ENCODE data around the gene SLC27A2.

SLC27A2 gene

GRCh38 chr15:50192926-50193620 is 11.1 kb downstream of the SLC27A2 start:
- no peak for DNase-seq

GRCh38 chr15:50202003-50202402 is 20.0 kb downstream of the SLC27A2 start:
- no peak for DNase-seq

GRCh38 chr15:50206020-50206419 is 24.0 kb downstream of the SLC27A2 start:
- no peak for DNase-seq

GRCh38 chr15:50209809-50210208 is 27.8 kb downstream of the SLC27A2 start:
- no peak for DNase-seq

GRCh38 chr15:50210462-50211157 is 28.6 kb downstream of the SLC27A2 start:
- no peak for DNase-seq

GRCh38 chr15:50218291-50218690 is 36.3 kb downstream of the SLC27A2 start:
- DNase-seq = no peak

- DNase-seq = no peak
Measured at GRCh38 chr15:50218691-50219090, 36.7 kb downstream of the SLC27A2 start.

GRCh38 chr15:50219820-50220219 is 37.8 kb downstream of the SLC27A2 start:
- DNase-seq = no peak

- DNase-seq = no peak
Measured at GRCh38 chr15:50222181-50222580, 40.2 kb downstream of the SLC27A2 start.

- DNase-seq = no peak
Measured at GRCh38 chr15:50224606-50225005, 42.6 kb downstream of the SLC27A2 start.

GRCh38 chr15:50225057-50225456 is 43.1 kb downstream of the SLC27A2 start:
- DNase-seq = no peak

- no peak for DNase-seq
Measured at GRCh38 chr15:50225938-50226337, 43.9 kb downstream of the SLC27A2 start.

- no peak for DNase-seq
Measured at GRCh38 chr15:50227076-50227475, 45.1 kb downstream of the SLC27A2 start.

- DNase-seq = no peak
Measured at GRCh38 chr15:50228866-50229265, 46.9 kb downstream of the SLC27A2 start.

GRCh38 chr15:50229336-50229735 is 47.3 kb downstream of the SLC27A2 start:
- DNase-seq = no peak

- no peak for DNase-seq
Measured at GRCh38 chr15:50231761-50232160, 49.8 kb downstream of the SLC27A2 start.

GRCh38 chr15:50232791-50233190 is 50.8 kb downstream of the SLC27A2 start:
- no peak for DNase-seq

GRCh38 chr15:50233192-50233736 is 51.3 kb downstream of the SLC27A2 start:
- DNase-seq = no peak

GRCh38 chr15:50234764-50235163 is 52.8 kb downstream of the SLC27A2 start:
- no peak for DNase-seq

GRCh38 chr15:50235794-50236193 is 53.8 kb downstream of the SLC27A2 start:
- DNase-seq = no peak

GRCh38 chr15:50236433-50236832 is 54.4 kb downstream of the SLC27A2 start:
- no peak for DNase-seq

GRCh38 chr15:50238255-50238654 is 56.3 kb downstream of the SLC27A2 start:
- no peak for DNase-seq

GRCh38 chr15:50241684-50242450 is 59.9 kb downstream of the SLC27A2 start:
- no peak for DNase-seq

- DNase-seq = no peak
Measured at GRCh38 chr15:50244153-50244552, 62.2 kb downstream of the SLC27A2 start.
